NCI-H524 (cell line): ENCODE data around the gene GGT1.
"Not testable (repeated sequence)": the region's sequence is repeated elsewhere in the genome, so short reads cannot be mapped to it uniquely, and the experiment has no call there.

Source experiments
- DNase-seq, 2 experiments: peaks; one replicate each; lab custom pipeline; 2025; lab: John Stamatoyannopoulos, UW

Gene GGT1

DNA sequence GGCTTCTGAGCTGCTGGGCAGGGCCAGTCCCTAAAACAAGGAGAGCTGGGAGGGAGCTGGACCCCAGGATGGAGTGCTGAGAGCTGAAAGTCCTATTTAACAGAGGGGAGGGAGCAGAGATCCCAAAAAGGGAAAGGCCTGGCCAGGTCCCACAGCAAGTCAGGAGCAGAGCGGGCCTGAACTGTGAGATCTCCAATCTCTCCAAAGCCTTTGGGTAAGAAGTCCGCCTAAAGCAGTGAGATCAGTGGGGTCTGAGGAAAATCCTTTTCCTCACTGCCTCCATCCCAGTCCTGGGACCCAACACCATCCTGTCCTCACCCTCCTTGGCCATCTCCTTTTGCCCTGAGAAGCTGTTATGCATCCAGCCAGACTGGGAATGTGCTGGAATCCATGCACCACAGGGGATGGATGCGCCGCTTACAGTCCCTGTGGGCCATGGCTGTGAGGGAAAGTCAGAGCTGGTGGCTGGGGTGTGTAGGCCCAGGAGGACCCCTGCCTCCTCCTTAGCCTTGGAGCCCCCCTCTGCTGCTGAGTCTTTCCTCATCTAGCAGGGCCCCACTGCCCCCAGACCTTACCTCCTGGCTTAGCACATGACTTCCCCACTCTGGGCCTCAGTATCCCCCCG, 18.7 kb upstream of the GGT1 start:
- no peak for DNase-seq

- no peak for DNase-seq
Observed at GRCh38 chr22:24584871-24585411, 18.1 kb upstream of the GGT1 start.

- DNase-seq: no peak
Observed at GRCh38 chr22:24585461-24585860, 17.5 kb upstream of the GGT1 start.

DNA sequence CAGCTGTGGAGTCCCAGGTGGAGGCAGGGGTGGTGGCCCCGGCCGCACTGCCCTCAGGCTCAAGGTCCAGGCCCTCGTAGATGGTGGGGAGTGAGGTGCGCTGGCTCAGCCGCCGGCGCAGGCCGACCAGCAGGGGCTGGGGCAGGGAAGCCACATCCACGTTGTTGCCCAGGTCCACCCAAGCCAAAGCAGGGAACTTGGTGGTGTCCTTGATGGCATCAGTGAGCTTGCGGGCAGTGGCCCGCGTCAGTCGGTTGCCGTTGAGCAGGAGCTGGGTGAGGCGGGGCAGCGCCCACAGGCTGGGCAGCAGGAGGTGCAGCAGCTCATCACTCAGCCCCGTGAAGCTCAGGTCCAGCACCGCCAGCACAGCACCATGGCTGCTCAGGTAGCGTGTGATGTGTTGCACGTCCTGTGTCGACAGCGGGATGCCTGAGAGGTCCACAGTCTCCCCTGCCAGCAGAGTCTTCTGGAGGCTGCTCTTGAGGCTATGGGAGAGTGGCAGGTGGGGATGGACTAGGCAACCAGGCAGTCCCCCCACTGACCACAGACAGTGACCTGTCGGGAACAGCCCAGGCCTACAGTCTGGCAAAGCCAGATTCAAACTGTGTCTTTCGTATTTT, 17.0 kb upstream of the GGT1 start:
- no peak for DNase-seq

DNA sequence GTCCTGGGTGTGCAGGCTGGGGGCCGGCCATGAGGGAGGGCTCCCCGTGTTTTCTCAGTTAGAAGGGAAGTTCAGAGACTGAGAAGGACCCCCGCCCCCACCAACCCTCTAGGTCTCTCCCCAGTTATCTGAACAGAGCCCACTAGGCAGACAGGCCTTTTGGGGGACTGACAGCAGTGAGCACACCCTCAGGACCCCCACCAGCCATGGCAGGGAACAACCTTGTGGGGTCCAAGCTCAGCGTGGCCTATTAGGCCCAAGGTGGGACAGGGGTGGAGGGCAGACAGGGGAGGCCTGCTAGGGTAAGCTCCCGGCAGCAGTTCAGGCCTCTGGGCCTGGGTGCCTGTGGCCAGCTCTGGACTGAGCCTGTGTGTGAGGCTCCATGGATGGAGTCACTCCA, 15.7 kb upstream of the GGT1 start:
- DNase-seq: no peak

DNA sequence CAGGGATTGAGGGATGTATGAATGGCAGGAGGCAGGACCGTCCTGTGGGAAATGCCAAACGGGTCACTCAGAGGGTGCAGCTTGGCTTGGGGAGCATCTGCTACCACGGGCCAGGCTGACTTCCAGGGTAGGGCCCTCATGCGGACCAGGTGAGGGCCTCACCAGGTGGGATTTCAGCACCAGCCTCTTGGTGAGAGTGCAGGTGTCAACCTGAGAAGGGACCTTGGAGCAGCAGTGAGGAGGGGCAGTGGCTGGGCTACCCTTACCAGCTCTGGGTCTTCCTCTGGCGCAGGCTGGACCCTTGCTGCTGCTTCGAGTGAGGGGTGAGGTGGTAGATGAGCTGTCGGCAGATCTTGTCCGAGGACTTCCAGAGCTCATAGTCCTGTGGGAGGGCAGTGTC, 15.0 kb upstream of the GGT1 start:
- no peak for DNase-seq

GRCh38 chr22:24588381-24588756, 14.6 kb upstream of the GGT1 start:
- DNase-seq: no peak

DNA sequence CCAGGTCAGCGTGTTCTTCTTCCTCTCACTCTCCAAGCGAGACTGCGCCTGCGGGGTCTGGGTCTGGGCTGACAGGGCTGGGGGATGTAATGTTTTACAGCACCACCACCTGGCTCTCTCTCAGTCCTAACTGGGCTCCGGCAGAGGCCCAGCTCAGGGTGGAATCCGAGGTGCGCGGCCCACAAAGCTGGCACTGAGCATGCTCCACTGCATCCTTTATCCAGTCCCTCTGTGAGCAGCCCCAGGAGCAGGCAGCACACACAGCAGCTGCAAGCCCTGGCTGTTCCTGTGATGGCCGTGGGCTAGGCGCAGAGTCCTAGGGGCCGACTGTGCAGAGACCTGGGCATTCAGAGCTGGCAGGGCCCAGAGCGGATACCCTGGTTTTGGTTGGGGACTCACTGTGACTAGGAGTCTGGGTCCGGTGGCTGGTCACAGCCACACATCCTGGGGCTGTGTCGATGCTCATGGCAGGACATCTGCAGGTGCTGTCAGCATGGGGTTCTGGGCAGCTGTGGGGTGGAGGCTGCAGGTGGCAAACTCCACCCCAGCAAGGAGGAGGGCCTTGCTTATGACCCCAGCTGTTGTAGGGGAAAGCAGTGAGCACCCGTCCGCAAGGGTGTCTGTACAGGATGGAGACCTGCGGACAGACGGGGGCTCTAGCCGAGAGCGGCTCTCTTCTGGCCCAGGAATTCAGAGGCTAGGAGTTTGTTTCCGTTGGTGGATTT, 14.1 kb upstream of the GGT1 start:
- DNase-seq: no peak

DNA sequence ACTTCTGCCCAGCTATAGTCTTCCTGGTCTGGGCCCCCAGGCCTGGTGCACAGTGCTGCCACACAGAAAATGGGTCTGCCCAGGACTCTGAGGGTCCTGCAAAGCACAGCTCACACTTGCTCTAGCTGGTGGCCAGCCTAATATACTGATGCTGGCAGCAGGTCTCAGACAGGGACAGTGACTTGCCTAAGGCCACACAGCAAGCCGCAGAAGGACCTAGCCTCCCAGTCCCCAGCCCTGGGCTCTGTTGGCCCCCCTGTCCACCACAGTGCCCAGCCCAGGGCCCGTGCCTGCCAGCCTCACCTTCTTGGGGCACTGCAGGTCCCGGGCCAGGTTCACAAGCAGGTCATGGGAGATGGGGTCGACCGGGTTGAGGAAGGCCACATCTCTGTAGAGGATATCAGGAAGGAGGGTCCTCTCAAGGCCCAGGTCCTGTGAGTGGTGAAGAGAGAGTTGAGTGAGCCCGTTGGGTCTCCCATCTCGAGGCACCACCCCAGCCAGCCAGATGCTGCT, 13.4 kb upstream of the GGT1 start:
- no peak for DNase-seq

DNA sequence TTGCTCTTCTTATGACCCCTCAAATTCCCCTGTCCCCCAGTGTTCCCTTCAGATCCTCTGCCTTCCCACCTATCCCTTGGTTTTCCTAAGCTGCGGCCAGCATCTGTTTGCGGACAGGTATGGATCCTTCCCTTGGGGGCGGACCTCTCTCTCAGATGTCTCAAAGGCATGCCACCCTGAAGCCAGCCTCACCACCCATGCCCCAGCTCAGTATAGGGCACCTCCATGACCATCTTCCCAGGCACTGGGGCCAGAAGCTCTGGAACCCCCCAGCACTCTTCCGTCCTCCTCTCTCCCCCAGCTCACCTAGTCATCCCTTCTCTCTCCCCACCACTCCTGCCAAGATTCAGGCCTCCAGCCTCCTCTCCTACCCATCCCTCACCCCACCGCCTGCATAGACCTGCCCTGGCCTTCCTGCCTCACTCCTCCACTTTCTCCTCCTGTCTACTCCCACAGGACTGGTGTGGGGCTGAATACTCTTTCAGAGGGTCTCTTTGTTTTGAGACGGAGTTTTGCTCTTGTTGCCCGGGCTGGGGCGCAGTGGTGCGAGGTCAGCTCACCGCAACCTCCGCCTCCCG, 12.3 kb upstream of the GGT1 start:
- DNase-seq: no peak

DNA sequence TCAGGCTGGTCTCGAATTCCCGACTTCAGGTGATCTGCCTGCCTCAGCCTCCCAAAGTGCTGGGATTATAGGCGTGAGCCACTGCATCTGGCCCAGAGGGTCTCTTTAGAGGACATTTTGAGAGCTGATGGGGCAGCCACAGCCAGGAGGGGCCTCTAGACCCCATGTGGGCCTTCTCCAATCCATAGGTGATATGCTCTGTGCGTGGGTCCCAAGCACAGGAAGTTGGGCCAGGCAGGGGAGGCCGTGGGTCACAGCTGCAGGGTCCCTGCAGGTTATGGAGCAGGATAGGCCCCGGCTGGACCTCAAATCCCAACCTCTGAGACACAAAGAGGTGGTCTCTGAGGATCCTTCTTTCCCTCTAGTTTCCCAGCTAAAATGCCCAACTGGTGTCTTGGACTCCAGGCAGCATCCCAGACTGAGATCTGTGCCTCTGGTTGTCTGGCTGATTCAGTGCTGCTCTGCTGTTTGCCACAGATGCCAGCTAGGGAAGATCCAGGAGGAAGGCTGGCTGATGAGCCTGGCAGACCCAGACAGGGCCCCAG, 11.6 kb upstream of the GGT1 start:
- DNase-seq: no peak

DNA sequence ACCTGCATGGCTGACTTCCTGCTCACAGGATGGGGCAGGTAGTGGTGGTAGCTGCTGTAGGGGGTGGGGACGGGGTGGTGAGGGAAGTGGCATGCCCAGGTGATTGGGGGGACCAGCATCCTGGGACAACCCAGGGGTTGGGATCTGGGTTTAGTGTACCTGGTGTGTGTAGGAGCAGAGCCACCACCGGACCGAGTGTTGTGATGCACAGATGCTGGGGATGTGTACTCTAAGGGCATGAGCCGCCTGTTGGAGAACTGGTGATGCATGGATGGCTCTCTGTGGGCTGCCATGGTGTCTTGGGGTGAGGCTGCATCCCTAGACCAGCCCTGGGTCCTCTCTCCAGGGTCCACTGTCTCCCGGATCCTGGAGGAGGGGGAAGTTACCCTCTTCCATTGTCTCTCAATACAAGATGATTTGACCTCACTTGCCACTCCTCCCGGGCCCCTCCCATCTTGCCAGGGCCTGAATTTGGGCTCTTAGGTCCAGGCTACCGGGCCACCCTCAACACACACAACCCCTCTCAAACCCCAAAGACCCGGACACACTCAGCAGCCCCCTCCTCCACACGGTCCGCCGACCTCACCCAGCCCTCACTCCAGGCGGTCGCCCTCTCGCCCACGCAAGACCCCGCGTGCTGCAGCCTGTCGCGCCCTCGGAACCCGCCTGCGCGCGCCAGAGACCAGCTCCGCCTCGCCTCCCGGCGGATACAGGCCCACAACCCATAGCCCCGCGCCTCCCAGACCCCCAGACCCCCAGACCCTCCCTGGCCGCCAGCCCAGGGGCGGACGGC, 10.7 kb upstream of the GGT1 start:
- DNase-seq: peak in 1 of 2 experiments; percentile 12

GRCh38 chr22:24592851-24593558, 10.0 kb upstream of the GGT1 start, which contains the start of gene LRRC75B:
Gene LRRC75B (minus strand): TSS chr22:24593073. CDS start chr22:24593039, 34 bp downstream.
- DNase-seq: peak in 1 of 2 experiments; percentile 35

DNA sequence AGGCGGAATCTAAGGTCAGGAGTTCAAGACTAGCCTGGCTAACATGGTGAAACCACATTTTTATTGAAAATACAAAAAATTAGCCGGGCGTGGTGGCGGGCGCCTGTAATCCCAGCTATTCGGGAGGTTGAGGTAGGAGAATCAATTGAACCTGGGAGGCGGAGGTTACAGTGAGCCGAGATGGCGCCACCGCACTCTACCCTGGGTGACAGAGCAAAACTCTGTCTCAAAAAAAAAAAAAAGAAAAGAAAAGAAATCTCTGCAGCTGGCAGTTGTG, 9.5 kb upstream of the GGT1 start:
- not testable (repeated sequence) for DNase-seq

GRCh38 chr22:24593836-24594568, 9.0 kb upstream of the GGT1 start:
- DNase-seq: no peak

- DNase-seq: peak in 1 of 2 experiments; percentile 41
Observed at GRCh38 chr22:24594569-24595120, 8.3 kb upstream of the GGT1 start.

GRCh38 chr22:24595228-24595627, 7.8 kb upstream of the GGT1 start:
- no peak for DNase-seq

GRCh38 chr22:24595863-24596262, 7.1 kb upstream of the GGT1 start:
- no peak for DNase-seq

GRCh38 chr22:24597076-24597475, 5.9 kb upstream of the GGT1 start:
- not testable (repeated sequence) for DNase-seq

GRCh38 chr22:24599514-24599913, 3.5 kb upstream of the GGT1 start:
- DNase-seq: peak in 1 of 2 experiments; percentile 29
